CD4-positive, alpha-beta T cell treated with Interleukin-6 at 100 ng/mL for 8 hours (primary cell): Measurements from ENCODE around the gene PLA2R1.

Source experiments
- DNase-seq: peaks from one replicate; pipeline ENCODE4 v3.0.0-alpha.2; 2020; ENCODE audit warnings: mixed read lengths, low spot score

PLA2R1 gene

DNA sequence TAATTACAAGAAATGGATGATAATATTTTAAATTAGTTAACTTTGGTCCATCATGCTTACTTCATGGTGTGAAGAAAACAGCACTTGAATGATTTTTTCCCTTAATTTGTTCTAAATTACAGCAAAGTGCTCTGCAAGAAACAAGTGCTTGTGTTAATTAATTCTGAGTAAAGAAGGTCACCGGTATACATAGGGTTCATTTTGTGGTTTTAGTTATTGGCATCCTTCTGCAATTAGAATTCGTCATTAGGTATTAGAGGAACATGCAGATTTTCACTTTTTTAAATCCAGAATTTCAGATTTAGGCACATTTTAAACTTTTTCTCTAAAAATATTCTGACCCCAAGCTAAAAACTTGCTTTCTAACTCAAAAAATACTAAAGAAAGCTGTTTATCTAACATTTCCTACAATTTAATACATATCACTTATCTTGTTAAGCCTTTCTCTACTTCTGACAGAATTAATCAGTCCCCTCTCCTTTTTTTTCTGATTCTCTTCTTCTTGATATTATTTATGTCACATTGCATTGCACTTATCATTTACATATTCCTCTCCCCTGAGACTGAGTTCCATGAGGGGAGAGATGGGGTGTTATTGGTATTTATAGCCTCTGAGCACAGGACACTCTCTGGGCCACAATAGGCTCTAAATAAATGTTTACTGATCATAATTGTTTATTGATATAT is 129.2 kb downstream of the PLA2R1 start:
- DNase-seq = no peak

DNA sequence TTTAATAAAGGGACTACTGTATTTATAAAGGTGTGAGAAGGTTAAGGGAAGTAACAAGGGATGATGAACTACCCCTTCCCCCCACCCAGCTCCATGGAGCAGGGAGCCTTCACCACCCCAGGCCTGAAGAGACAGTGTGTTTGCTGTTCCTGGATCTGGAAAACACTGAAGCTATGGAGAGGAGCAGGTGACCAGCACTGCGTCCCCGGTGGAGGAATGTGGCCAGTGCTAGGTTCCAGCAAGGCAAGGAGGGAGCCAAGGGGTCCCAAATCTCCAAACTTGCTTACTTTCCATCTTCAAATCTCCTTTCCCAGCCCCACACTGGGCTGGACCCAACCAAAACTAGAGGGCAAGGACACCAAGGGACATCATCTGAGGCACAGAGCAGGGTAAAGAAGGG is 135.7 kb downstream of the PLA2R1 start:
- no peak for DNase-seq

DNA sequence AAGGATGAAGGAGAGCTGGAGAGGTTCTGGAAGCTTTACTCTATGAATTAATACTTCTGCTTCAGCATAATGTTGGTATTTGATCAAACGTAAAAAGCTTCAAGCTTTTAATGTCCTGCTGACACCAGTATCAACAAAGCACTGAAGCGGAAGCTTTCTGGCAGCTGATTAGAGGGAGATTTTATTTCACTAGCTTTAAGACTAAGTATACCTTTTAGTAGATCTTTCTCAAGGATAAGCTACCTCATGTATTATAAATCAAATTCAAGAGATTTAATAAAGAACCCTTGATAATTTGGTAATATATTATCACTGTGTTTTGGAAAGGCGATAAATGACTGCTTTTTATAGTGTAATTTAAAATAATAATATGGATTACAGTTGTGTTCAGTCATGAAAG is 136.4 kb downstream of the PLA2R1 start:
- no peak for DNase-seq

DNA sequence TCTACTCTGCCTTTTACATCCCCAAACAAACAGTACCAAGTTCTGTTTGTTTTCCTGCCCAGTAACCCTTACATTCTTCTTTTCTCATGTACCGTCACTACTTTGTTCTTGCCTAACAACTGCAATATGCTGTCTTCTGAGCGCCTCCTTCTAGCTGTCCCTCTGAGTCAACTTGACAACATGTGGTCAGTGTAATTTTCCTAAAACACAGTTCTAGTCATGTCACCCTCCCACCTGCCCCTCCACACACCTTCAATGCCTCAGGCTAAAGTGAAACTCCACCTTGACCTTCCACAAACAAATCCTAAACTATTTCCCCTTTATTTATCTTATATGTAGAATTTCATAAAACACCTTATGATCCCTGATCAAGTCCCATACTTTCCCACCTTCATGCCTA is 139.9 kb downstream of the PLA2R1 start:
- DNase-seq = no peak

DNA sequence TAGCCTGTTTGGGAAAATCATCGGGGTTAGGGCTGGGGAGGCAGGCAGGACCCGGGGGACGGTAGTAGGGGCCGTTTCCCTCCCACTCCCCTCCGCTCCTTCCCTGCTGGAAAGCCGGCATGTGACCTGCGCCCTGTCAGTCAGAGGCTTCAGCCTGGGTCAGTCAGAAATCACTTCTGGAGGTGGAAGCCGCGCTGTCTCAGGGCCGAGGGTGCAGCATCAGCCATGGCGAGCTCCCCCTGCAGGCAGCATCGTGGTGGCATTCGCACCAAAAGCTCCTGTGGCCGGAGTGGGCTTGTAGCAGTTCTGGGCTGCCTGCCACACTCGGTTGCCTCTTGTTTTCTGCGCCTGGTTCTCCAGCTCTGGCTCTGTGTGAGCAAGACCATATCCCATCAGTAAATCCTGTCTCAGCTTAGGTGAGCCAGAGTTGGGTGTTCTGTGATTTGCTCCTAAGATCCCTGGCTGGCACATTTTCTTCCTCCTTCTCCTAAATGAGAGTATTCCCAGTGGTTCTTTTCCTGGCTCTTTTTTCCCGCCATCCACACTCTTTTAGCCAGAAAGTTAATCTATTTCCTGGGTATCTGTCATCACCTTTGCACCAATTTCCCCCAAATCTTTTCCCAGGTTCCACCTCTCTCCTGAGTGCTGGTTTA is 140.5 kb downstream of the PLA2R1 start:
- peak; percentile 66 for DNase-seq

DNA sequence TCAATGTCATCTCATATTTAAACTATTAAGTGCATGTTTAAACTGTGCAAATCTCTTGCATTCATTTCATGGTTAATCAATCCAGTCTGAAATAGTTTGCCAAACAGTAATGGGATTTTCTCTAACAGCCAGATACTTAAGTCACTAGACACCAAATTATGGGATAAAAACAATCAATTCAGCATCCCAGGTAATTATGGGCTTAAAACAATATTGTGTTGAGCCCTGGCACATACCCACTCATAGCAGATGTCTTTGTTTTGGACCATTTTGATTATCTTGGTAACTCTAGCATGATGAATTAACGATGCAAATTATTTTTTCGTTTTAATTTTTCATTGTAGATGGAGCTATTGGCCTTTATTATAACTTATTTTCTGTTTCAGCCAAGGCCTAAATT is 145.9 kb downstream of the PLA2R1 start:
- no peak for DNase-seq

DNA sequence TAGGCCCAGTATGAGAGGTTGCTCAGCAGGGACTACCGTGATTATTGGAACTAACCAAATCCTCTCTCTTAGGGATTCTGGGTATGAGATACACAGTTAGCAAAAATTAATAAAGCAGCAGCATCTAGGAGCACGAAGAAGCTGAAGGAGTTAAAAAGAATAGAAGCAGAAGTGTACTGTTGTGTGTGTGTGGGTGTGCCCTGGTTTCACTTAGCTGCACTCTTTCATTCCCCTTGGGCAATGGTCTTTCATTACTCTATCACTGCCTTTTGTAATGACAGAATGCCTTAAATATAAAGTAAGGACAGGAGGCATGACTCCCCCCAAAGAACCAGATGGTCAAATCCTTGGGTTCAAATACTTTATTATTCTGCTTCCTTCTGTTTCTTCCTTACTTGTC is 148.5 kb downstream of the PLA2R1 start:
- no peak for DNase-seq

DNA sequence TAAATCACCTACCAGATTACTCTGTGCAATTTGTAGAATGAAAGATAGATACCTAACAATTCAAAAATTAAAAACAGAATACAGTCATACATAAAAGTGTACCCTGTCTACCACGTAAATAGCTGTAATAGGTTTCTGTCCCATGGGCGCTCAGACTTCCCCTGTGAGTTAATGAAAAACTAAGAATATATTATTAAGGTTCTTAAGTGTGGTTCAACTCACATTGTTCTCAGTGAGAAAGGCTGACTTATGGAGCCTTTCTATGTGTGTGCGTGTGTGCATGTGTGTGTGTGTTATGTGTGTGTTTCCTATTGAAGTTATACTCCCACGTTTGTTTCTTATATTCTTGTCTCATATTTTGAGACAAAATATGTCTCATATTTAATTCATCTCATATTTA is 149.8 kb downstream of the PLA2R1 start:
- no peak for DNase-seq

DNA sequence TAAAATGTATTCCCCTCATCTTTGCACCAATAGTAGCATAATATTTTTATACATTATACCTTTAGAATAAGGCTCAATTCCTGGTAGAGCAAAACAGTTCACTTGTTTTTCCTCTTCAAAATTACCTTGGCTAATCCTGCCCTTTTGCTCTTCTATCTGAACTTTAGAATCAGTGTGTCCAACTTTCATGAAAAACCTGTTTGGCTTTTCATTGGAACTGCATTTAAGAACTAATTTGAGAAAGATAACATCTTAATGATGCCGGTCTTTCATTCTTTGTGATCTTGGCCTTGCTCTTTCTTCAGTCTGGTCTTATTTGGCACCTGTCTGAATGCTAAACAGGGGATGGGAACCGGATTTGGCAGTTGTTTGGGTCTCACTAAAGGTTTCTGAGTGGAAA is 151.5 kb downstream of the PLA2R1 start:
- no peak for DNase-seq

DNA sequence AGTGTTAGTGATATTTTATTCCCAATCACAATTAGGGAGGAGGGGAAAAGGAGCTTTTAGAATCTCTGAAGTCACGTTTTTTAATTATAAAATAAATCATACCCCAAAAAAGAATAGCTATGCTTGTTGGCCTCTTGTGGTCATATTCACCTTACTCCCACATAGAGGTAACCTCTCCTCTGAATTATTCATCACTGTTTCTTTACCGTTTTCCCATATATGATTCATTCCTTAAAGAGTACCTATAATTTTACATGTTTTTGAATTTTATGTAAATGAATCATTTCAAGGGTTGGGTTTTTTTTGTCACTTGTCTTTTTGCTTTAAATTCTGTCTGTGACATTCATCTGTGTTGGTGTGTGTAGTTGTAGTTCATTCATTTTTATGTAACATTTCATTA is 153.8 kb downstream of the PLA2R1 start:
- no peak for DNase-seq

DNA sequence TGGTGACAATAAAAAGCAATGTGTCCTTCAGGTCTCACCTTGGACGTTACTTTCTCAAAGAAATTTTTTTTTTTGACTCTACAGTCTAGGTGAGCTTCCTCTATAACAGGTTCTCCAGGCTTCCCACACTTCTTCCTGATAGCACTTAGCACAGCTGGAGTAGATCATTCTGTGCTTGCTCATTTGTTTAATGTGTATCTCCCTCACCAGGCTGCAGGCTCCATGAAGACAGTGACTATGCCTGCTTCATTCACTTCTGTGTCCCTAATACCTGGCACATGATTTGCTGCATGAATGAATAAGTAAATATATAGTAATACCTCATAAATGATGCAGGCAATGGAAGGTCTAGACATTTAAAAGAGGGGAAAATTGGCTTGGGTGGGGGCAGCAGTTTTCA is 154.5 kb downstream of the PLA2R1 start:
- no peak for DNase-seq

DNA sequence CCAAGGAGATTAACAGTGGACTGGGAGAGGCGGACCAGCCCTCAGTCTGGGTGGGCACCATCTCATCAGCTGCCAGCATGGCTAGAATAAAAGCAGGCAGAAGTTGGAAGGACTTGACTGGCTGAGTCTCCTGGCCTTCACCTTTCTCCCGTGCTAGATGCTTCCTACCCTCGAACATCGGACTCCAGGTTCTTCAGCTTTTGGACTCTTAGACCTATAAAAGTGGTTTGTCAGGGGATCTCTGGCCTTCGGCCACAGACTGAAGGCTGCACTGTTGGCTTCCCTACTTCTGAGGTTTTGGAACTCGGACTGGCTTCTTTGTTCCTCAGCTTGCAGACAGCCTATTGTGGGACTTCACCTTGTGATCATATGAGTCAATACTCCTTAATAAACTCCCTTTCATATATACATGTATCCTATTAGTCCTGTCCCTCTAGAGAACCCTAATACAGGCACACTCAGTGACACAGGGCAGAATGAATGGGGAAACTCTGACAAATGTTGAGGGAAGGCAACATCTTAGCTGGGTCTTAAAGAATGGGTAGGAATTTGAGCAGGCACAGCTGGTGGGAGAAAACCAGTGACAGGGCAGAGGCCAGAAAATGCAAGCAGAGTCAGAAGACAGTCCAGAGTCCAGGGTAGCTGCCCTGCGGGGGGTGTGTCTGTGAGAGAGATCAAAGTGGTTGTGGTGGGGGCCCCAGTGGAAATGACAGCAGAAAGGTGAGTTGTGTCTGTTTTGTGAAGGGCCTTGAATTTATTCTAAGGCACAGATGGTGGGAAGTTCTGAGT is 156.3 kb downstream of the PLA2R1 start:
- DNase-seq = no peak

DNA sequence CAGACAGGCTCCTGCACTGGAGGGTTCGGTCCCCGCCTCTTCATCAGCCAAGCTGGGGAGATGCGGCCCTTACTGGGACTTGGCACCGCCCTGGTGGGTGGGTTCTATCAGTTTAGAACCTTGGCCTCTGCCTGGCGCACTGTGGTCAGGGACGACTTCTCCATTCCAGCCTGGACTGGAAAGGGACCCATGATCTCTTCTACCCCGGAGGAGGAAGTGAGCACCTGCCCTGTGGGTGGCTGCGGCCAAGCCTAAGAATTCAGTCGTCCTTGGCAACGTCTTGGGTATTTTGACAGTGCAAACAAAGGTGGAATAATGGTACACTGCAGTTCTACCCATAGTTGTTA is 157.5 kb downstream of the PLA2R1 start:
- DNase-seq = no peak

DNA sequence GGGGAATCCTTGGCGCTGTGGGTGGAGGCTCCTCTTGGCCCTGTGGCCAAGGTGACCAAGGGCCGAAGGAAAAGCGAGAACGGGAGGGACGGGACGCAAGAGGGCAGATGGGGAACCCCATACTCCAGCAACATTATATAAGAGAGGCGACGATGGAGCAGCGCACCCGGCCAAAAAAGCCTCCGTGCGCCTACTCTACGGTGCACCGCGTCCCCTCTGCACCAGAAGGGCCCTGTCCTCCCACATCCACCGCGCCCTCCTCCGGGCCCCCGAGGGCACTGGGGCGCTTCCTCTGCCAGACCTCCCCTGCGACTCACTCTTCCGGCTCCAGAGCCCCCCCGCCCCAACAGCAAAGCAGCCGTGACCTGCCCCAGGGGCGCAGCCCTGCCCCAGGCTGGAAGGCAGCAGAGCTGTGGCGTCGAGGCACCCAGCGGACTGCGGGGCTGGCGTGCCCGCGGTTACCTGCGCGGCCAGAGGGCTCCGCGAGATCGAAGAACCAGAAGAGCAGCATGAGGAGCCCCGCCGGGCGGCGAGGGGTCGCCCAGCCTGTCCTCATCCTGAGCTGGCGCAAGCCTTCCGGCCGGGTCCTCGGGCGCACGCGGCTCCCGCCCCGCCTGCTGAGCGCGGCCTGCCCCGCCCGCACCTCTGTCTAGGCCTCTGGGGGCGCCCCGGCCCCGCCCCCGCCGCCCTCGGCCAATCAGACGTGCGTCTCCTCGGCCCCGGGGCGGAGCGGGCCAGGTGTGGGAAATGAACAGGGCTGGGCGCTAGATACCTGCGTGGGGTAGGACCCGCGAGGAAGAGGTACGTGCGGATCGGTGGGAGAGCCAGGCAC is 158.1 kb downstream of the PLA2R1 start, which contains the start of gene LY75:
LY75 (minus strand) TSS at position 630 of the 832 bp plus-strand sequence.
- DNase-seq = peak; percentile 80

DNA sequence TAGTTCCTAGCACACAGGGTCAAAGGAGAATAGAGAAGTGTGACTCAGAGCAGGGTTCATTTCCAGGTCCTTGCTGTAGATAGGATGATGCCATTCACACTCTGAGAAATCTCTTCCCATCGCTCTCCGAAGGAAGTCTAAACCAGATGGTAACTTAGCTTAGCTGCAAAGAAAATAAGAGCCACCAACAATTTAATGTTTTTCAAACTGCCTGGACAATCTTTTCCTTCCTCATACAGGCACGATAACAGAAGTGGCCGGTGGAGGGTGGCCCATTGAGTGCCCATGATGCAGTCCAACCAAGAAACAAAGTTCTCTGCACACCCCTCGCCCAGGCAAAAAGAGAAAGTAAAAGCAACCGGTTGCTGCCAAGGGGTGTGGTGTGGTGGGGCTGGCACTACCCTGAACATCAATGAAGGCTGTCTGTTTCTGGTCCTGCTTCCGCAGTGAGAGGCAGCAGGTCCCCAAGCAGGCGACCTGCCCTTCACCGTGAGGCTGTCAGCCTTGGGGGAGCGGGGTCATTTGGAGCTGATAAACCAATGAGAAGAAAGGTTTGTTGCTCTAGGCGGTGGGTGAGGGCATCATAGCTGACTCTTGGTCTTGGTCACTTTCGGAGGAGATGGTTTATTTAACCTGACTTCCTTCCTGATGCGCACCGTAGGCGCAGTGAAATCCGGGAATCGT is 158.8 kb downstream of the PLA2R1 start:
- peak; percentile 65 for DNase-seq

DNA sequence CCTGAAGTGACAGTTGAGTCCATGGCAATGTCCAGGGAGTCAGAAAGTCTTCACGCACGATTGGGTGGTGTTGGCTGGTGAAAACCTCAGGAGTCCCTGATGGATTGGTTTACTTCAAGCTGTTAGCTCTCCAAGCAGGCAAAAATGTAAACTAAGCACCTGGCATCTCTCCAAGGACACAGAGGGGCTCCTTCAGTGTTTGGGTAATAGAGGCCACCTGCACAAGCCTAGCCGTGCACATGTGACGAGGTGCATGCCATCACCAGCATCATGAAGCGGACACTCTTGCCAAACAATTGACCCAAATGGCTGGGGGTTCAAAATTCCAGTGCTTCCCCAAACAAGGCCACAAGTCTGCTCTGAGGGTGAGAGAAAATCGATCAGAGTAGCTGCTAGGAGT is 159.7 kb downstream of the PLA2R1 start:
- DNase-seq = no peak

DNA sequence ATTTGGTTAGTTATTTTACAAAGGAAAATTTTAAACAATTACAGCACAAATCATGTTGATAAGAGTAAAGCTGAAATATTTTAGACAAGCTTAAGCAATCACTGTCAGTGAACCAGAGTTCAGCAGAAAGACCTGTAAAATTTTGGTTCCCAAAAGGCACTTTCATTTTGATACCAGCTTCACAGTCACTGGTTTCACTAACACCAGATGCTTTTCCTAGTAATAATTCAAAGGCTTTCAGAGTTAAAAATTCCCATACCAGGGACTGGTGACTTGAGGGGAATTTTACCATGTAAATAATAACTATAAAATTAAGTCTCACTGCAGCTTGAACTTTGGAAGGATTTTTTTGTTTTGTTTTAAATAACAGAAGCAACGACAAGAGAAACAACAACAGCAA is 162.1 kb downstream of the PLA2R1 start:
- DNase-seq = no peak

DNA sequence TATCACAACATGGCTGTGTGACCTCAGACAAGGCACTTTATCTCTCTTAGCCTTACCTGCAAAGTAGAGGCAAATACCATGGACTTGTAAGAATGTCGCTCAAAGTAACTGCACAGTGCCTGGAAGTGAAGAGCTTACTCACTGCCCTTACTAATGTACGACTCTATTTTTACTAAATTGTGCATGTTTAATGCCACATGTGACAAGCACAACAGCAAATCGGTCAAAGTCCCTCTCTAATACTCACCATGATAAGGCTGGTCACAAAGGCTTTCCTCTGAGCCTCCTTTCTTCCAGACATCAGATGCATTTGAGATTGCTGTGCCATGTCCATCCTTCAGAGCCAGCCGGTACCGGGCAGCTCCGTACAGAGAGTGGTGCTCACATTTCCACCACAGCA is 164.0 kb downstream of the PLA2R1 start:
- DNase-seq = no peak

DNA sequence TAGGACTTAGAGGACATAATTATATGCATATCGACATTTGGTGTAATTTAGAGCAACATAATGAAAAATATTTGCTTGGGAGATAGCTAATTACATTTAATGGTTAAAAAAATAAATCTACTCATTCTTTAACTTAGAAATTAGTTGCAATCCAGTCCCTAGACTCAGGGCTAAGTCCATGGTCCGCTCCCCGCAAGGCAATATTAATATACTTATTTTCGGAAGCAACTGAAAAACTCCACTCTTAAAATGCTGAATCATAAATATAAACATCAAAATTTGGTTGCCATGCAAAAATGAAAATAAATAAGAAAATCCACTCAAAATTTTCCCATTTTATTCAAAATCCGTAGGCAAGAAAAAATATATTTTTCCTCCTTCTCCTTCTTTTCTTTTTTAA is 164.7 kb downstream of the PLA2R1 start:
- DNase-seq = no peak

DNA sequence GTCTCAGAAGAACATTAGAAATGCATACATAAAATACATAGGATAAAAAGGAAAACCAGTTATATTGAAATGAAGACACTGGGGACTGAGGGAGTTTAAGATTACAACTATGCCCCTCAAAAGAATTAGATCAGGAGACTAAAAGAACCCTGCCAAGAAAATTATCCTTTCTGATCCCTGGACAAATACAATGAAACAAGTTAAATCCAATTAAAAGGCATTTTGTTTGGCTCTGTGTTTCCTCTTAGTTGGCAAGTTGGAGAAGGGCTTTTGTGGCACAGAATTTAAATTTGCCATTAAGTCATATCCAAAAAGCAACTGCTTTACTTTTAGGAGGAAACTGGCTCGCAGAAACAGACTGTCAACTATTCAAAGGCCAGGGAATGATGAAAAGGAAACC is 165.3 kb downstream of the PLA2R1 start:
- DNase-seq = no peak

DNA sequence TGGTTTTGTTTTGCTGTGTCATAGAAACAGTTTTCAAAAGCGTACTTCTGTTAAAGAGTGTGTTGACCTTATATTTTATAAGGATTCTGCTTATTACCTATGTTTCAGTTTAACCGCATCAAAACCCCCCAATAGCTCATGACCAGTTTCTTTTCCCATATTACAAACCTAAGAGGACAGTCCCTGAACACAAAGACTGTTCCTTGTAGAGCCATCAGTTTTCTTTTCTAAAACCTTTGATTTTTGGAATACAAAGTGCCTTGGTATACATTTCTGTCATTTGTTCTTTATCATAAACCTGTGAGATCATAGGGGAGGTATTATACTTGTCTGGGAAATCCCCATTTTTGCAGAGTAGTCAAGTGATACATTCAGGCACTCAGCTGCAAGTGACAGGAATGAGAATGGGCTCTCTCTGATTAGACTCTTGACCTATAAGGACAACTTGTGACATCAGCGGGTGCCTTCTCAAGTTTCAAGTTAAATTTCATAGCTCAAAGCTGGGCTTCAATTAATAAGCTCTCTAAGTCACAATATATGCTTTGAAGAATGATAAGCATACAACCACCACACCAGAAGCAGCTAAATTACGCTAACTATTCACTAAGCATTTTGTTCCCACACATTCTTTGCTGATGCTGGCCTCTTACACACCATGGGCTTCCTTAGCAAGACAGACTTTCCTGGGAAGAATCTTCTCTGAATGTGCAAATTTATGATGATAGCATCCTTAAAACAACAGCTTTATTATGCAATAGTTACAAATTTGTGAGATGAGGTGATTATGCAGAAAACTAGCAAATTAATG is 167.0 kb downstream of the PLA2R1 start:
- no peak for DNase-seq
